Aorta (tissue), 5 donors: ENCODE results near the gene SLC5A10. TPM values are rescaled to one million over a fixed set of nuclear protein-coding genes. Genes with fewer than 3 reads are reported as not detected.

Experiments used
- ATAC-seq: fragments of 200-7000 bp; cut with Tn5 transposase; one replicate; pipeline ENCODE4 v1.9.1; 2022; ENCODE audit warnings: moderate library complexity; ENCODE audit not compliant: low FRiP score
- DNase-seq, 2 donors: peaks; one replicate each; pipeline ENCODE4 v3.0.0-alpha.2; 2020
- H3K27ac ChIP-seq, 2 donors: one replicate each; pipeline ENCODE4 v1.5.1; 2013; ENCODE audit warnings: low read length in 2 of 2, mild to moderate bottlenecking in 2 of 2, moderate library complexity in 2 of 2, control low read depth in 1 of 2, inconsistent platforms in 1 of 2, low read depth in 1 of 2
- H3K27me3 ChIP-seq, 2 donors: one replicate each; pipeline ENCODE4 v1.6.1; 2013; ENCODE audit warnings: control low read depth in 1 of 2, low read length in 1 of 2, mild to moderate bottlenecking in 1 of 2, moderate library complexity in 1 of 2; ENCODE audit not compliant: insufficient read depth in 2 of 2, control insufficient read depth in 1 of 2
- H3K36me3 ChIP-seq, 2 donors: one replicate each; pipeline ENCODE4 v1.6.1; 2013; ENCODE audit warnings: control low read depth in 1 of 2, low read length in 1 of 2, mild to moderate bottlenecking in 1 of 2; ENCODE audit not compliant: insufficient read depth in 2 of 2, control insufficient read depth in 1 of 2
- H3K4me1 ChIP-seq, 2 donors: one replicate each; pipeline ENCODE4 v1.6.1; 2013; ENCODE audit warnings: low read length in 2 of 2, control low read depth in 1 of 2, mild to moderate bottlenecking in 1 of 2, moderate library complexity in 1 of 2; ENCODE audit not compliant: insufficient read depth in 2 of 2, control insufficient read depth in 1 of 2
- H3K4me3 ChIP-seq, 2 donors: one replicate each; pipeline ENCODE4 v1.5.1; 2013; ENCODE audit warnings: low read length in 2 of 2, control low read depth in 1 of 2, mild to moderate bottlenecking in 1 of 2
- H3K9me3 ChIP-seq: one replicate; pipeline ENCODE4 v1.6.1; 2013; ENCODE audit warnings: mild to moderate bottlenecking, low read length; ENCODE audit not compliant: control insufficient read depth
- WGBS, 2 donors: extraction: QIAGEN DNeasy Blood & Tissue Kit; methylation state at CpG; one replicate each; pipeline ENCODE4 v1.1.7; 2013; 5-methylcytosine and 5-hydroxymethylcytosine counted together
- intact Hi-C, 2 donors: fragments of 100-400 bp; cut with DNase I; formaldehyde crosslinking; loops; one replicate each; pipeline versions ENCODE4 v1.14.2 to v1.15.0; 2022
- polyA plus RNA-seq, 2 donors: library from polyadenylated mRNA; stranded (reverse); fragments of 200-250 nt; gene quantifications; one replicate each; pipeline ENCODE4 v1.2.3, GENCODE V29; 2013
- total RNA-seq, 2 donors: library from RNA; stranded (reverse); fragmentation: NEBNext Ultra II Directional; extraction: Animal tissue kit (Norgen Biotek cat#: 25700); gene quantifications; one replicate each; pipeline ENCODE4 v1.2.1, GENCODE V29; 2021
- donor health status: healthy with polysubstance abuse.
- donor health status: Bipolar disorder and iron deficiency.
- donor health status: DM: no; HTN: no; CAD: no.
- donor health status: DM: no; HTN: no; CAD: no.
- donor health status: DM: yes; HTN: yes; CAD: no.

SLC5A10 gene
- total and polyA plus RNA-seq, 4 donors, result 0.23 TPM; not detected in 3

GRCh38 chr17:18964550-18964949 is 12.6 kb downstream of the SLC5A10 start:
- no peak for ATAC-seq
- Histone ChIP-seq H3K4me1 (no peaks in the 10 kb centered on the region), H3K27ac (no peak overlapping the region), H3K36me3 (no peaks in the 10 kb centered on the region), H3K27me3 (no peaks in the 10 kb centered on the region), H3K9me3 (no peaks in the 10 kb centered on the region), H3K4me3 (no peak overlapping the region)
- 94% methylated on average over 9 of the region's 9 CpGs for WGBS, 2 donors
- no peak for DNase-seq
- intact Hi-C loops, result no loop called here

- Histone ChIP-seq H3K4me3 (no peak overlapping the region), H3K27me3 (no peaks in the 10 kb centered on the region), H3K4me1 (no peaks in the 10 kb centered on the region), H3K36me3 (no peaks in the 10 kb centered on the region), H3K9me3 (no peaks in the 10 kb centered on the region), H3K27ac (no peak overlapping the region)
- WGBS, 2 donors, result 89 to 90% methylated on average over 14 of the region's 14 CpGs
- intact Hi-C loops, result no loop called here
- ATAC-seq, result no peak
- no peak for DNase-seq
Measured at GRCh38 chr17:18965530-18966236, 13.7 kb downstream of the SLC5A10 start.

GRCh38 chr17:18966831-18967624 is 15.1 kb downstream of the SLC5A10 start:
- no peak for ATAC-seq
- WGBS, 2 donors, result 29 to 30% methylated on average over 19 of the region's 19 CpGs

GRCh38 chr17:18967916-18968315 is 16.0 kb downstream of the SLC5A10 start:
- ATAC-seq (no peak), DNase-seq (no peak)
- intact Hi-C loops, result no loop called here
- Histone ChIP-seq H3K9me3 (no peaks in the 10 kb centered on the region), H3K4me1 (no peaks in the 10 kb centered on the region), H3K27ac (no peak overlapping the region), H3K27me3 (no peaks in the 10 kb centered on the region), H3K4me3 (no peak overlapping the region), H3K36me3 (peaks cover 0 to 2% of the 10 kb centered on the region in 2 donors)
- 79% methylated on average over 4 of the region's 4 CpGs for WGBS, 2 donors

More at GRCh38 chr17:18966831-18967624, 15.1 kb downstream of the SLC5A10 start:
- DNase-seq, result no peak
- H3K9me3 ChIP-seq, result no peaks in the 10 kb centered on the region
- no peaks in the 10 kb centered on the region for H3K4me1 ChIP-seq
- intact Hi-C loops, result no loop called here
- H3K36me3 ChIP-seq, result peaks cover 0 to 2% of the 10 kb centered on the region in 2 donors
- no peak overlapping the region for H3K27ac ChIP-seq
- H3K4me3 ChIP-seq, result no peak overlapping the region
- no peaks in the 10 kb centered on the region for H3K27me3 ChIP-seq

GRCh38 chr17:18968345-18968744 is 16.4 kb downstream of the SLC5A10 start:
- Histone ChIP-seq H3K9me3 (no peaks in the 10 kb centered on the region), H3K36me3 (peaks cover 0 to 3% of the 10 kb centered on the region in 2 donors), H3K4me1 (no peaks in the 10 kb centered on the region), H3K4me3 (no peak overlapping the region), H3K27ac (no peak overlapping the region), H3K27me3 (no peaks in the 10 kb centered on the region)
- WGBS, 2 donors, result 93 to 94% methylated on average over 4 of the region's 4 CpGs
- no peak for ATAC-seq
- DNase-seq, result no peak
- intact Hi-C loops, result no loop called here

GRCh38 chr17:18968945-18969887 is 17.3 kb downstream of the SLC5A10 start:
- WGBS, 2 donors, result 87 to 90% methylated on average over 21 to 23 of the region's 23 CpGs
- H3K9me3 ChIP-seq, result no peaks in the 10 kb centered on the region
- intact Hi-C loops, result no loop called here
- ATAC-seq (no peak), DNase-seq (no peak)
- H3K27me3 ChIP-seq, result no peaks in the 10 kb centered on the region
- no peaks in the 10 kb centered on the region for H3K4me1 ChIP-seq
- H3K4me3 ChIP-seq, result no peak overlapping the region
- H3K27ac ChIP-seq, result no peak overlapping the region
- peaks cover 0 to 3% of the 10 kb centered on the region in 2 donors for H3K36me3 ChIP-seq

- peaks cover 0 to 3% of the 10 kb centered on the region in 2 donors for H3K36me3 ChIP-seq
- ATAC-seq, result no peak
- no peaks in the 10 kb centered on the region for H3K9me3 ChIP-seq
- no peak for DNase-seq
- 89 to 92% methylated on average over 28 of the region's 28 CpGs for whole genome bisulfite sequencing, 2 donors
- no peak overlapping the region for H3K27ac ChIP-seq
- H3K4me1 ChIP-seq, result no peaks in the 10 kb centered on the region
- H3K4me3 ChIP-seq, result no peak overlapping the region
- H3K27me3 ChIP-seq, result no peaks in the 10 kb centered on the region
- intact Hi-C loops, result no loop called here
Measured at GRCh38 chr17:18970582-18971480, 18.9 kb downstream of the SLC5A10 start.

- H3K4me3 ChIP-seq, result no peak overlapping the region
- H3K36me3 ChIP-seq, result peaks cover 0 to 6% of the 10 kb centered on the region in 2 donors
- intact Hi-C loops, result no loop called here
- H3K9me3 ChIP-seq, result no peaks in the 10 kb centered on the region
- 96 to 98% methylated on average over 7 of the region's 7 CpGs for WGBS, 2 donors
- ATAC-seq (no peak), DNase-seq (no peak)
- H3K4me1 ChIP-seq, result no peaks in the 10 kb centered on the region
- no peaks in the 10 kb centered on the region for H3K27me3 ChIP-seq
- no peak overlapping the region for H3K27ac ChIP-seq
Measured at GRCh38 chr17:18971801-18972200, 19.8 kb downstream of the SLC5A10 start.
